Mammary microvascular endothelial cell (primary cell): ENCODE data around the gene HECTD1. TPM values are rescaled to one million over a fixed set of nuclear protein-coding genes. Genes with fewer than 3 reads are reported as not detected.

Experiments
- total RNA-seq: library from RNA; depleted of rRNA; stranded (reverse); fragments of >200 nt; gene quantifications from 2 replicates; pipeline ENCODE4 v1.2.3, GENCODE V29; 2015

Gene HECTD1
- 128 and 136 TPM in 2 replicates for total RNA-seq

DNA sequence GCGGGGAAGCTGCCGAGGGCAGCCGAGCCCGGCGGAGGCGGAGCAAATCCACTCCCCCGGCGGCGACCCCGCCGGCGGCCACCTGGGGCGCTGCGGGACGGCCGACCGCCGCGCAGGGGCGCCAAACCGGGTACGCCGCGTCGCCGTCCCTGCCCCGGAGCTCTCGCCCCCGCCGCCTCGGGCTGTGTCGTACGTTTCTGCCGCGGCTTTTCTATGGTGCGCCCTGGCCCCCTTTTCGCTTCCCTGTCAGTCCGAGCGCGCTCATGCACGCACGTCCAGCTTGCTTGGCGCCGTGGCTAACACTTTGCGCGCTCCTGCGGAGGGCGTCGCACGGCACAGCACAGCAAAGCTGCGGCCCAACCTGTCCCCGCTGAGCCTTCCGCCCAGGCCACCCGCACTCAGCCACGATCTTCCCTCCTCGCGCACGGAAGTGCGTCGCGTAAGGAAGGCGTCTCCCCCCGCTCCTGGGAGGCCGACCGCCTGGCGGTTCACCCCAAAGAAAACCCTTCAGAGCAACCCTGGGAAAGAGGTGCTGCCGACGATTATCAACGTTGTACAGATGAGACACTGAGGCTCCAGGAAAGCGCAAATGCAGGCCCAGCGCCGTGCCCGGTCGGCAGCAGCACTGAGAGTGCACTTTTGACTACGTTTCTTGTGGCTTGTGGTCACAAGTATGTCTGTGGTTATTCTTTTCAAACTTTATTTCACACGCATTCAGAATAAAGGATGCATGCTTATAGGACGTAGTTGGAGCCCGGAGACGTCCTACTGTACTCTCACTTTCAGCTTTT lies at the start of gene HECTD1:
TSS of gene HECTD1 (minus strand) at position 39 of the 791 bp plus-strand sequence. CDS start 1,857 bp downstream, outside the sequence.

Other genes with a start within 250 kb of the HECTD1 start
- 7.2 TPM in 2 replicates for gene AP4S1, start 182.1 kb downstream of the HECTD1 start, total RNA-seq
- gene STRN3, start 181.4 kb downstream of the HECTD1 start, total RNA-seq: 12.6 and 16.7 TPM in 2 replicates
- 17.2 and 29.2 TPM in 2 replicates for gene HEATR5A, start 212.8 kb upstream of the HECTD1 start, total RNA-seq
- gene DTD2, start 249.7 kb upstream of the HECTD1 start, total RNA-seq: 24.0 and 31.9 TPM in 2 replicates